Measurements from ENCODE around the gene CIB1. TPM values are rescaled to one million over a fixed set of nuclear protein-coding genes. Genes with fewer than 3 reads are reported as not detected.
"Not testable (repeated sequence)": the region's sequence is repeated elsewhere in the genome, so short reads cannot be mapped to it uniquely, and the experiment has no call there.

CIB1 gene
- total RNA-seq, result 100 to 1,000 TPM; 156 to 171 TPM

DNA sequence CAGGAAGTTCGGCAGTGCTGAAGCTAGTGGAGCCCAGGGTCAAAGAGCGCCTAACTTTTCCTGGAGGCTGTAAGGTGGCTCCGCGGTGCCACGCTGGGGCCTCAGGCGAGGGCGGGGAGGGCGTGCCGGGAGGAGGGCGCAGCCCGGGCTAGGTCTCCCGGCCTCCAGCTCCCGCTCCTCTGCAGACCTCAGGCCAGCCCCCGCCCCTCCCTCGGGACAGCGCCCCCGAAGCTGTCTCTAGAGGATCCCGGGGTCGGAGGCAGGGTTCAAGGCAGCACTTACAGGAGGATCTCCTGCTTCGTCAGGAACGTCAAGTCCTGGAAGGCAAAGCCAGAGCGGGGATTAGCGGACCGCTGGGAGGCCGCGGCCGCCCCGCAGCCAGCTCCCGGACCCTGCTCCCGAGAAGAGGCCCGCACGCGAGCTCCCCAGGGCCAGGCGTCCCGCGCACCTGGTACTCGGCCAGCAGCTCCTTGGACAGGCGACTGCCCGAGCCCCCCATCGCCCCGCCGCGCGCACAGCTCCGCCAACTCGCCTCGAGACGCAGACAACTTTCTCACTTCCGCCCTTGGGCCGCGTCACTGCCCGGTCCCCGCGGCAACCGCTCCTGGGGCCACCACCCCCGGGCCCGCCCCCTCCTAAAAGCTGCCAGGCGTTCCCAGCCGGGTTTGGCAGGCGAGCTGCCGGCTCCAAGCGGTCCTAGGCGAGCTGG lies at the start of gene CIB1:
Gene CIB1, minus strand, starts transcription at position 555 of the 709 bp plus-strand sequence. Its CDS starts 56 bp downstream, at position 499.
- Mint-ChIP-seq H3K27me3 (ENCODE audit: low read depth) (no peaks in the 10 kb centered on the region), H3K4me1 (ENCODE audit: low read depth) (peaks cover 49% of the 10 kb centered on the region), H3K4me3 (peak within 1 kb of the TSS; percentile 89), H3K9me3 (no peaks in the 10 kb centered on the region), H3K27ac (peak within 1 kb of the TSS; percentile 90), H3K36me3 (ENCODE audit: low read depth) (peaks cover 37% of the 10 kb centered on the region)
- CTCF ChIA-PET, result interaction anchor here (0.6 to 2.0 kb wide), 13 partner anchors 11 to 599 kb away, joined by 3 to 5 read pairs (median 3); no protein-coding TSS in a partner anchor
- intact Hi-C loops (cut with micrococcal nuclease), result loop anchor here (1.0 to 5.0 kb wide), 10 partner anchors 32 to 699 kb away; partner anchors contain the start of genes AP3S2, HDDC3, IQGAP1 and NGRN
- DNase-seq, result peak; percentile 98

DNA sequence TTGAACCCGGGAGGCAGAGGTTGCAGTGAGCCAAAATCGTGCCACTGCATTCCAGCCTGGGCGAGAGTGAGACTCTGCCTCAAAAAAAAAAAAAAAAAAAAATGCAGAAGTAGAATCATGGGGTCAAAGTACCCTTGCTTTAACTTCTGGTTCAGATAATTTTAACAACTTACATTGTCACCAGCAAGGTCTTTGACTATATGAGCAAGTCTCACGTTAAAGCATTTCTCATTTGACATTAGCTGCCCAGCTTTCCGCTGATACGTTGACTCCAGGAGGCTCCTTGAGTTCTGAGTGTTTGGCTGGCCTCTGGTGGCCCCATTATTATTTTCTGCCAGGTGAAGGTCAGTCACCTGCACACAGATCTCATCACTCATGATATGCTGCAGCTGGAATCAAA lies 47.9 kb upstream of the CIB1 start:
- DNase-seq; H3K36me3 Mint-ChIP-seq (ENCODE audit: low read depth); H3K9me3 Mint-ChIP-seq; H3K4me3 Mint-ChIP-seq; H3K4me1 Mint-ChIP-seq (ENCODE audit: low read depth); H3K27me3 Mint-ChIP-seq (ENCODE audit: low read depth); H3K27ac Mint-ChIP-seq: not testable (repeated sequence)
- intact Hi-C loops (cut with micrococcal nuclease), result loop anchor here (10.0 kb wide), 1 partner anchor 517 kb away; no protein-coding TSS in a partner anchor
- CTCF ChIA-PET, result interaction anchor here (0.6 to 1.8 kb wide), 2 partner anchors 11 to 138 kb away, joined by 3 to 6 read pairs; no protein-coding TSS in a partner anchor

DNA sequence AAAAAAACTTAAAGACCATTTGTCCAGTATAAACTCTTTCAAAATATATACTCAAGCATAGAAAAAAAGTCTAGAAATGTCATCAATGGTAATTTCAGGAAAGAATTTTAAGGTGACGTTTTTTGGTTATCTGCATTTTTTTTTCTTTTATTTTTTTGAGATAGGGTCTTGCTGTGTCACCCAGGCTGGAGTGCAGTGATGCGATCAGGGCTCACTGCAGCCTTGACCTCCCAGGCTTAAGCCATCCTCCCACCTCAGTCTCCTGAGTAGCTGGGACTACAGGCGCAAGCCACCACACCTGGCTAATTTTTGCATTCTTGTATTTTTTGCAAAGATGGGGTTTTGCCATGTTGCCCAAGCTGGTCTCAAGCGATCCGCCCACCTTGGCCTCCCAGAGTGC lies 47.0 kb upstream of the CIB1 start:
- not testable (repeated sequence) for H3K4me1 Mint-ChIP-seq (ENCODE audit: low read depth); H3K4me3 Mint-ChIP-seq
- intact Hi-C loops (cut with micrococcal nuclease), result loop anchor here (10.0 kb wide), 1 partner anchor 516 kb away; no protein-coding TSS in a partner anchor

GRCh38 chr15:90278467-90278866 lies 44.7 kb upstream of the CIB1 start:
- intact Hi-C loops (cut with micrococcal nuclease); DNase-seq; H3K9me3 Mint-ChIP-seq; H3K4me1 Mint-ChIP-seq (ENCODE audit: low read depth); H3K27ac Mint-ChIP-seq; H3K27me3 Mint-ChIP-seq (ENCODE audit: low read depth); H3K4me3 Mint-ChIP-seq; CTCF ChIA-PET: not testable (repeated sequence)
- peaks cover 10% of the 10 kb centered on the region for H3K36me3 Mint-ChIP-seq (ENCODE audit: low read depth)

More for the DNA sequence above, 47.0 kb upstream of the CIB1 start:
- H3K27ac Mint-ChIP-seq; H3K27me3 Mint-ChIP-seq (ENCODE audit: low read depth); DNase-seq; H3K36me3 Mint-ChIP-seq (ENCODE audit: low read depth); H3K9me3 Mint-ChIP-seq: not testable (repeated sequence)
- CTCF ChIA-PET, result interaction anchor here (0.6 to 0.8 kb wide), 2 partner anchors 21 to 22 kb away, joined by 3 read pairs; no protein-coding TSS in a partner anchor

DNA sequence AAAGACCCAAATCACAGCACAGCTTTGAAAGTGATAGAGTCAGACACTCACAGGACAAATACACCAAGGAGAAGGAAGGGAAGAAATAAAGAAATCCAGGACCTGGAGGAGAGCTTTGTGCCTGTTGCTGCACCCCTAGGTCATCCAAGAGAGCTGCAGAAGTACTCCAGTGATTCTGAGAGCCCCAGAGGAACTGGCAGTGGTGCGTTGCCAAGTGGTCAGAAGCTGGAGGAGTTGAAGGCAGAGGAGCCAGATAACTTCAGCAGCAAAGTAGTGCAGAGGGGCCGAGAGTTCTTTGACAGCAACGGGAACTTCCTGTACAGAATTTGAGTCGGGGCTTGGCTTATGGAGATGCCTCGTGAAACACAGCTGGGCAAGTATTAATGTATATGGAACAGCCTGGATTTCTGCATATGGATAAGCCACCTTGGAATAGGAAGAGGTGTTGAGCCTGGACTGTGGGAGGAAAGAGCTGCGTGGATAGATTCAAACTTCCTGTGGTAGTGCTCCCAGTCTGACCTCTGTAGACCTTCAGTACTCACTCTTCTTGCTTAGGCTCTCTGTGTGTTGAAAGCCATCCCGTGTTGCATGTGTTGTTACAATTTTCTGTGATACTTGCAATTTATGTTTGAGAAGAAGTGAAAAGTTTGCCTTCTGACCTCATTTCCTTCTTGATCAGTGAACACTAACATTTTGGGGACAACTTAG lies 37.9 kb upstream of the CIB1 start:
- no peak for DNase-seq

GRCh38 chr15:90270502-90271150 lies 36.9 kb upstream of the CIB1 start:
- Mint-ChIP-seq H3K9me3 (no peaks in the 10 kb centered on the region), H3K4me3 (no peak overlapping the region), H3K27me3 (ENCODE audit: low read depth) (no peaks in the 10 kb centered on the region), H3K4me1 (ENCODE audit: low read depth) (peaks cover 51% of the 10 kb centered on the region), H3K36me3 (ENCODE audit: low read depth) (peaks cover 39% of the 10 kb centered on the region), H3K27ac (peak overlapping the region; percentile 38)
- CTCF ChIA-PET, result interaction anchor here (0.9 to 2.2 kb wide), 2 partner anchors 23 to 128 kb away, joined by 3 to 6 read pairs; no protein-coding TSS in a partner anchor
- intact Hi-C loops (cut with micrococcal nuclease), result no loop called here
- DNase-seq, result no peak

More for the DNA sequence above, 37.9 kb upstream of the CIB1 start:
- H3K4me3 Mint-ChIP-seq, result no peak overlapping the region
- CTCF ChIA-PET, result interaction anchor here (0.5 to 2.2 kb wide), 2 partner anchors 22 to 116 kb away, joined by 3 to 6 read pairs; no protein-coding TSS in a partner anchor
- H3K36me3 Mint-ChIP-seq (ENCODE audit: low read depth), result peaks cover 36% of the 10 kb centered on the region
- intact Hi-C loops (cut with micrococcal nuclease), result no loop called here
- no peaks in the 10 kb centered on the region for H3K9me3 Mint-ChIP-seq
- peaks cover 50% of the 10 kb centered on the region for H3K4me1 Mint-ChIP-seq (ENCODE audit: low read depth)
- peak overlapping the region; percentile 66 for H3K27ac Mint-ChIP-seq
- no peaks in the 10 kb centered on the region for H3K27me3 Mint-ChIP-seq (ENCODE audit: low read depth)

DNA sequence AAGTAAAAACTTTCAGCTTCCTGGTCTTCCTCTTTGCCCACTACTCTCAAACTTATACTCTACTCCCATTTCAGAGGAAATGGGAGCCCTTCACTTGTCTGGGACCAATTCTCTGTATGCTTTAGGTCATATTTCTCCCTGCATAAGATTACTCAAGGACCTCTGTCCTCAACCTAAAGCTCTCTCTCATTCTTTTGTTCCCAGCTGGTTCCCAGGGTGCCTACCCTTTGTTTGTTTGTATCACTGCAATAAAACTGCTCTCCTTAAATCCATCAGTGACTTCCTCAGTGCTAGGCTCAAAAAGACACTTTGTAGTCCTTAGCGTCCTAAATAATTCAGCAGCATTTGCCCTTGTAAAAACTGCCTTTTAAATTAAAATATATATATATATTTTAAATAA lies 34.7 kb upstream of the CIB1 start:
- Mint-ChIP-seq H3K27me3 (ENCODE audit: low read depth) (no peaks in the 10 kb centered on the region), H3K4me1 (ENCODE audit: low read depth) (peaks cover 57% of the 10 kb centered on the region), H3K27ac (peak overlapping the region; percentile 42), H3K36me3 (ENCODE audit: low read depth) (peaks cover 33% of the 10 kb centered on the region), H3K4me3 (peak overlapping the region; percentile 33), H3K9me3 (no peaks in the 10 kb centered on the region)
- DNase-seq, result no peak
- CTCF ChIA-PET, result interaction anchor here (0.5 to 1.3 kb wide), 3 partner anchors 36 to 374 kb away, joined by 3 to 5 read pairs (median 4); no protein-coding TSS in a partner anchor
- intact Hi-C loops (cut with micrococcal nuclease), result loop anchor here (5.0 to 10.0 kb wide), 2 partner anchors 266 to 374 kb away; partner anchors contain the start of genes AP3S2 and ZNF710

DNA sequence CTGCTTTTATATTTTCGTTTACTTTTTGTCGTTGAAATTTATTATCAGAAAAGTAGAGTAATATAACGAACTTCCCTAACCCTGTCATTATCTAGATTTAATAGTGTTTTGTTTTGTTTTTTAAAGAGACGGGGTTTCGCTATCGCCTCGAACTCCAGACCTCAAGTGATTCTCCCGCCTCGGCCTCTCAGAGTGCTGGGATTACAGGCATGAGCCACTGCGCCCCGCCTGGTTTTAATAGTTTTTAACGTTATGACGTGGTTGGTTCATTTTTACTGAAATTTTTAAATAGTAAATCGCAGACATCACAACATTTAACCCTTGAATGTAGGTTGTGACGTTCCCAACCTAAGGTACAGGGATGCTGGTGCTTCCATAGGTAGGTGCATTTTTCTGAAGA lies 32.7 kb upstream of the CIB1 start:
- DNase-seq, result peak; percentile 52
- CTCF ChIA-PET, result interaction anchor here (0.7 kb wide), 1 partner anchor 65 kb away, joined by 3 read pairs; the partner anchor contains the start of gene SEMA4B
- intact Hi-C loops (cut with micrococcal nuclease), result loop anchor here (5.0 to 10.0 kb wide), 2 partner anchors 264 to 372 kb away; partner anchors contain the start of genes AP3S2 and ZNF710
- Mint-ChIP-seq H3K27me3 (ENCODE audit: low read depth) (no peaks in the 10 kb centered on the region), H3K36me3 (ENCODE audit: low read depth) (peaks cover 24% of the 10 kb centered on the region), H3K4me3 (peak overlapping the region; percentile 83), H3K9me3 (no peaks in the 10 kb centered on the region), H3K27ac (peak overlapping the region; percentile 96), H3K4me1 (ENCODE audit: low read depth) (peaks cover 43% of the 10 kb centered on the region)

DNA sequence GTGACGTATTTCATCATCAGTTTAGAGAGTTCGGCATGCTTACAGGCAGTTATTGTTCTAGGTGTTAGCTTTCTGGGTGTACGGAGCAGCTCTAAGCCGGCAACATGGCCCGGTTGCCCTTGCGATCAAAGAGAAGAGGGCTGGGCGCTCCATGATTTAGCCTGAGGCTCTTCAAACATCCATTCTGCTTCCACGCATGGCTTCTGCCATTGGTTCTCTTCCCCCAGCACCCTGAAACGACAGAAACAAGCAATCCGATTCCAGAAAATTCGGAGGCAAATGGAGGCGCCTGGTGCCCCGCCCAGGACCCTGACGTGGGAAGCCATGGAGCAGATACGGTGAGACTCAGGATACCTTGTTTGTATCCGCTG lies 32.3 kb upstream of the CIB1 start:
- peaks cover 39% of the 10 kb centered on the region for H3K4me1 Mint-ChIP-seq (ENCODE audit: low read depth)
- DNase-seq, result peak; percentile 73
- no peaks in the 10 kb centered on the region for H3K27me3 Mint-ChIP-seq (ENCODE audit: low read depth)
- CTCF ChIA-PET, result no interaction called here
- intact Hi-C loops (cut with micrococcal nuclease), result loop anchor here (5.0 to 10.0 kb wide), 2 partner anchors 264 to 371 kb away; partner anchors contain the start of genes AP3S2 and ZNF710
- H3K9me3 Mint-ChIP-seq, result no peaks in the 10 kb centered on the region
- peak overlapping the region; percentile 96 for H3K27ac Mint-ChIP-seq
- H3K4me3 Mint-ChIP-seq, result peak overlapping the region; percentile 83
- peaks cover 23% of the 10 kb centered on the region for H3K36me3 Mint-ChIP-seq (ENCODE audit: low read depth)

GRCh38 chr15:90265271-90266060 lies 31.7 kb upstream of the CIB1 start, which contains the start of gene NGRN:
TSS of gene NGRN (plus strand) at chr15:90265672. CDS start at chr15:90265713, 41 bp downstream.
- H3K4me1 Mint-ChIP-seq (ENCODE audit: low read depth), result peaks cover 34% of the 10 kb centered on the region
- intact Hi-C loops (cut with micrococcal nuclease), result loop anchor here (1.0 to 10.0 kb wide), 5 partner anchors 17 to 371 kb away; partner anchors contain the start of genes AP3S2, GDPGP1, TTLL13 and ZNF710
- peaks cover 23% of the 10 kb centered on the region for H3K36me3 Mint-ChIP-seq (ENCODE audit: low read depth)
- H3K9me3 Mint-ChIP-seq, result no peaks in the 10 kb centered on the region
- peak within 1 kb of the TSS; percentile 96 for H3K27ac Mint-ChIP-seq
- H3K4me3 Mint-ChIP-seq, result peak within 1 kb of the TSS; percentile 83
- DNase-seq, result peak; percentile 95
- H3K27me3 Mint-ChIP-seq (ENCODE audit: low read depth), result no peaks in the 10 kb centered on the region
- CTCF ChIA-PET, result no interaction called here

- CTCF ChIA-PET, result no interaction called here
- no peaks in the 10 kb centered on the region for H3K9me3 Mint-ChIP-seq
- H3K27me3 Mint-ChIP-seq (ENCODE audit: low read depth), result no peaks in the 10 kb centered on the region
- peak overlapping the region; percentile 83 for H3K4me3 Mint-ChIP-seq
- peak; percentile 57 for DNase-seq
- intact Hi-C loops (cut with micrococcal nuclease), result loop anchor here (1.0 to 10.0 kb wide), 5 partner anchors 16 to 370 kb away; partner anchors contain the start of genes AP3S2, GDPGP1, TTLL13 and ZNF710
- H3K27ac Mint-ChIP-seq, result peak overlapping the region; percentile 96
- H3K4me1 Mint-ChIP-seq (ENCODE audit: low read depth), result peaks cover 28% of the 10 kb centered on the region
- H3K36me3 Mint-ChIP-seq (ENCODE audit: low read depth), result peaks cover 20% of the 10 kb centered on the region
Measured at GRCh38 chr15:90264671-90265070, 30.9 kb upstream of the CIB1 start.
